Ovary (tissue), 3 donors: ENCODE results near the gene CEP68.

Source experiments
- EP300 ChIP-seq: sonication (generic); formaldehyde crosslinking; IDR thresholded peaks from one replicate; pipeline ENCODE4 v1.6.1; 2017; ENCODE audit warnings: antibody characterized with exemption
- POLR2A ChIP-seq: fragments of 450-650 bp; IDR thresholded peaks from one replicate; pipeline ENCODE4 v1.6.1; 2017; ENCODE audit warnings: antibody characterized with exemption, mild to moderate bottlenecking, moderate library complexity
- TF ChIP-seq, protein P1 (sequence below), 3 donors: fragments of 450-650 bp in 2 of 3; fragments of 200-600 bp in 1 of 3; IDR thresholded peaks; one replicate each; pipeline versions ENCODE4 v1.5.1 to v1.8.0; 2016 to 2022; ENCODE audit warnings: antibody characterized with exemption in 3 of 3, mild to moderate bottlenecking in 1 of 3
- donor health status: DM: no; HTN: no; CAD: no.

DNA sequence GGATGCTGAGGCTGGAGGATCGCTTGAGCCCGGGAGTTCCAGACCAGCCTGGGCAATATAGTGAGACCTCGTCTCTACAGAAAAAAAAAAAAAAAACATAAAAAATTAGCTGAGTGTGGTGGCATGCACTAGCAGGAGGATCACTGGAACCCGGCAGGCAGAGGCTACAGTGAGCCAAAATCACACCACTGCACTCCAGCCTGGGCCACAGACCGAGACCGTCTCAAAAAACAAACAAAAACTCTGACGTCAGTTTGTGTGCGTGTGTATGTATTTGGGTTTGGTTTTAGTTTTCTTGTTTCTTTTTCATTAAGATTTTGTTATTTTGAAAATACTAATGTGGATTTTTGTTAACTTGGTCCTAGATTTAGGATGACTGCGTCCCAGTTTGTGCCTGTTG lies 19.0 kb downstream of the CEP68 start:
- TF ChIP-seq POLR2A (no peak), EP300 (no peak)
- TF ChIP-seq, protein P1, sequence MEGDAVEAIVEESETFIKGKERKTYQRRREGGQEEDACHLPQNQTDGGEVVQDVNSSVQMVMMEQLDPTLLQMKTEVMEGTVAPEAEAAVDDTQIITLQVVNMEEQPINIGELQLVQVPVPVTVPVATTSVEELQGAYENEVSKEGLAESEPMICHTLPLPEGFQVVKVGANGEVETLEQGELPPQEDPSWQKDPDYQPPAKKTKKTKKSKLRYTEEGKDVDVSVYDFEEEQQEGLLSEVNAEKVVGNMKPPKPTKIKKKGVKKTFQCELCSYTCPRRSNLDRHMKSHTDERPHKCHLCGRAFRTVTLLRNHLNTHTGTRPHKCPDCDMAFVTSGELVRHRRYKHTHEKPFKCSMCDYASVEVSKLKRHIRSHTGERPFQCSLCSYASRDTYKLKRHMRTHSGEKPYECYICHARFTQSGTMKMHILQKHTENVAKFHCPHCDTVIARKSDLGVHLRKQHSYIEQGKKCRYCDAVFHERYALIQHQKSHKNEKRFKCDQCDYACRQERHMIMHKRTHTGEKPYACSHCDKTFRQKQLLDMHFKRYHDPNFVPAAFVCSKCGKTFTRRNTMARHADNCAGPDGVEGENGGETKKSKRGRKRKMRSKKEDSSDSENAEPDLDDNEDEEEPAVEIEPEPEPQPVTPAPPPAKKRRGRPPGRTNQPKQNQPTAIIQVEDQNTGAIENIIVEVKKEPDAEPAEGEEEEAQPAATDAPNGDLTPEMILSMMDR (IDR thresholded peaks at IDR 0.05), result no peak
